IMR-90 (cell line): Measurements from ENCODE around the gene RALGAPB. TPM values are rescaled to one million over a fixed set of nuclear protein-coding genes. Genes with fewer than 3 reads are reported as not detected.

Source experiments
- ATAC-seq: fragments of 200-7000 bp; cut with Tn5 transposase; 2 replicates; pipeline ENCODE4 v1.9.1; 2020; ENCODE audit warnings: low read depth, mild to moderate bottlenecking, moderate library complexity
- BruUV-seq: library from RNA; stranded (reverse); fragments of 400-500 nt; replicated peaks from 2 replicates; lab custom pipeline; 2021; lab: Mats Ljungman, UMichigan
- CTCF ChIA-PET: fragments of 300-600 bp; formaldehyde crosslinking; extraction: SDS; loops from one replicate; lab custom pipeline; 2021; ENCODE audit warnings: antibody characterized with exemption; lab: Yijun Ruan, JAX
- POLR2A ChIA-PET: fragments of 300-600 bp; sonication (Branson Sonifier 250); formaldehyde crosslinking; loops from one replicate; lab custom pipeline; 2022; ENCODE audit warnings: antibody characterized with exemption; ENCODE audit not compliant: unreplicated experiment; lab: Charles Lee
- DNase-seq: peaks from one replicate; pipeline ENCODE4 v3.0.0; 2013
- H2AFZ ChIP-seq: replicated peaks from 2 replicates; pipeline ENCODE3; 2013; ENCODE audit warnings: low read length, mild to moderate bottlenecking; ENCODE audit not compliant: poor library complexity
- H2AK5ac ChIP-seq: 2 replicates; pipeline ENCODE4 v1.6.1; 2013; ENCODE audit warnings: low read depth, low read length, inconsistent platforms
- H2AK9ac ChIP-seq: replicated peaks from 2 replicates; pipeline ENCODE3; 2013; ENCODE audit warnings: mild to moderate bottlenecking, low read depth, low read length, moderate library complexity; ENCODE audit not compliant: poor library complexity
- H2BK120ac ChIP-seq: 2 replicates; pipeline ENCODE4 v1.6.1; 2013; ENCODE audit warnings: low read depth, low read length, inconsistent platforms
- H2BK15ac ChIP-seq: 3 replicates; pipeline ENCODE4 v1.6.1; 2013; ENCODE audit warnings: low read depth, low read length, inconsistent platforms
- H2BK20ac ChIP-seq: 2 replicates; pipeline ENCODE4 v1.6.1; 2013; ENCODE audit warnings: low read depth, mild to moderate bottlenecking, inconsistent platforms, low read length, moderate library complexity
- H2BK5ac ChIP-seq: 2 replicates; pipeline ENCODE4 v1.6.1; 2013; ENCODE audit warnings: mild to moderate bottlenecking, low read depth, low read length, inconsistent platforms; ENCODE audit not compliant: poor library complexity, severe bottlenecking
- H3K14ac ChIP-seq: replicated peaks from 2 replicates; pipeline ENCODE4 v1.6.1; 2013; ENCODE audit warnings: low read depth, low read length, inconsistent platforms
- H3K18ac ChIP-seq: 2 replicates; pipeline ENCODE4 v1.6.1; 2013; ENCODE audit warnings: low read depth, low read length, control low read depth
- H3K23ac ChIP-seq: 2 replicates; pipeline ENCODE4 v1.6.1; 2013; ENCODE audit warnings: low read depth, low read length, inconsistent platforms
- H3K27ac ChIP-seq: 2 replicates; pipeline ENCODE4 v1.5.1; 2013; ENCODE audit warnings: mild to moderate bottlenecking, control low read depth, low read length; ENCODE audit not compliant: insufficient read depth
- H3K27me3 ChIP-seq: 2 replicates; pipeline ENCODE4 v1.6.1; 2013; ENCODE audit warnings: low read length; ENCODE audit not compliant: control insufficient read depth, insufficient read depth
- H3K36me3 ChIP-seq: 2 replicates; pipeline ENCODE4 v1.6.1; 2013; ENCODE audit warnings: low read length, mixed read lengths; ENCODE audit not compliant: control insufficient read depth, insufficient read depth
- H3K4ac ChIP-seq: 2 replicates; pipeline ENCODE4 v1.6.1; 2013; ENCODE audit warnings: low read depth, low read length, inconsistent platforms
- H3K4me1 ChIP-seq: 2 replicates; pipeline ENCODE4 v1.6.1; 2013; ENCODE audit warnings: low read length, mixed read lengths; ENCODE audit not compliant: control insufficient read depth, insufficient read depth
- H3K4me2 ChIP-seq: 2 replicates; pipeline ENCODE4 v1.6.1; 2013; ENCODE audit warnings: low read depth, mild to moderate bottlenecking, control low read depth, low read length, moderate library complexity
- H3K4me3 ChIP-seq: 2 replicates; pipeline ENCODE4 v1.5.1; 2013; ENCODE audit warnings: low read depth, mild to moderate bottlenecking, control low read depth, low read length, moderate library complexity; ENCODE audit not compliant: insufficient read depth
- H3K56ac ChIP-seq: 2 replicates; pipeline ENCODE4 v1.6.1; 2013; ENCODE audit warnings: low read length, inconsistent platforms; ENCODE audit not compliant: insufficient read depth; ENCODE audit errors: extremely low read depth
- H3K79me1 ChIP-seq, 2 experiments: 2 replicates each; pipeline ENCODE4 v1.6.1; 2013; ENCODE audit warnings: low read length in 2 of 2, inconsistent platforms in 1 of 2, low read depth in 1 of 2
- H3K9ac ChIP-seq: 2 replicates; pipeline ENCODE4 v1.6.1; 2013; ENCODE audit warnings: low read depth, low read length, control low read depth
- H3K9me1 ChIP-seq: 2 replicates; pipeline ENCODE4 v1.6.1; 2013; ENCODE audit warnings: low read length, inconsistent platforms; ENCODE audit not compliant: insufficient read depth
- H3K9me3 ChIP-seq: 2 replicates; pipeline ENCODE4 v1.6.1; 2013; ENCODE audit warnings: low read length; ENCODE audit not compliant: control insufficient read depth, insufficient read depth
- H4K20me1 ChIP-seq: 2 replicates; pipeline ENCODE4 v1.6.1; 2013; ENCODE audit warnings: low read length, inconsistent platforms; ENCODE audit not compliant: insufficient read depth
- H4K5ac ChIP-seq: 2 replicates; pipeline ENCODE4 v1.6.1; 2013; ENCODE audit warnings: mild to moderate bottlenecking, low read depth, low read length, control low read depth
- H4K8ac ChIP-seq, 2 experiments: 2 replicates each; pipeline ENCODE4 v1.6.1; 2013; ENCODE audit warnings: low read depth in 2 of 2, low read length in 2 of 2, control low read depth in 1 of 2, inconsistent platforms in 1 of 2
- H4K91ac ChIP-seq: 2 replicates; pipeline ENCODE4 v1.6.1; 2013; ENCODE audit warnings: low read depth, low read length, inconsistent platforms; ENCODE audit not compliant: insufficient read depth
- BHLHE40 ChIP-seq: fragments of 150-350 bp; IDR thresholded peaks from 2 replicates; pipeline ENCODE4 v1.6.1; 2016; ENCODE audit warnings: mild to moderate bottlenecking, low read depth, low read length
- CEBPB ChIP-seq: IDR thresholded peaks from 2 replicates; pipeline ENCODE4 v1.6.1; 2012; ENCODE audit warnings: low read depth, low read length, improper control_type of control experiment
- CHD1 ChIP-seq: IDR thresholded peaks from 2 replicates; pipeline ENCODE4 v1.6.1; 2012; ENCODE audit warnings: low read depth, low read length, improper control_type of control experiment
- FOS ChIP-seq: fragments of 150-350 bp; IDR thresholded peaks from 2 replicates; pipeline ENCODE4 v1.6.1; 2016; ENCODE audit warnings: low read depth, low read length
- MAZ ChIP-seq: IDR thresholded peaks from 2 replicates; pipeline ENCODE4 v1.6.1; 2012; ENCODE audit warnings: low read depth, mild to moderate bottlenecking, low read length, improper control_type of control experiment, moderate library complexity, borderline replicate concordance
- MXI1 ChIP-seq: IDR thresholded peaks from 2 replicates; pipeline ENCODE4 v1.6.1; 2012; ENCODE audit warnings: low read depth, mild to moderate bottlenecking, low read length, moderate library complexity, borderline replicate concordance
- NFE2L2 ChIP-seq: fragments of 150-350 bp; IDR thresholded peaks from 2 replicates; pipeline ENCODE4 v1.6.1; 2016; ENCODE audit warnings: low read depth, mild to moderate bottlenecking, low read length
- POLR2A ChIP-seq: IDR thresholded peaks from 2 replicates; pipeline ENCODE4 v1.6.1; 2012; ENCODE audit warnings: mild to moderate bottlenecking, low read depth, low read length
- RAD21 ChIP-seq: IDR thresholded peaks from 2 replicates; pipeline ENCODE4 v1.6.1; 2012; ENCODE audit warnings: low read length, improper control_type of control experiment
- RCOR1 ChIP-seq: IDR thresholded peaks from 2 replicates; pipeline ENCODE4 v1.6.1; 2012; ENCODE audit warnings: mild to moderate bottlenecking, low read length, improper control_type of control experiment; ENCODE audit not compliant: insufficient replicate concordance
- RFX5 ChIP-seq: IDR thresholded peaks from 2 replicates; pipeline ENCODE4 v1.8.0; 2012; ENCODE audit warnings: low read depth, mild to moderate bottlenecking, low read length, moderate library complexity
- SMC3 ChIP-seq: fragments of 150-350 bp; IDR thresholded peaks from 2 replicates; pipeline ENCODE4 v1.6.1; 2016; ENCODE audit warnings: low read depth, mild to moderate bottlenecking, antibody characterized with exemption, low read length, moderate library complexity
- USF2 ChIP-seq: fragments of 150-350 bp; IDR thresholded peaks from 2 replicates; pipeline ENCODE4 v1.6.1; 2017; ENCODE audit warnings: mild to moderate bottlenecking, antibody characterized with exemption, low read length, low read depth
- WGBS, 2 experiments: methylation state at CpG; one replicate each; pipeline versions ENCODE4 v1.1.5 to v1.1.7; 2013; ENCODE audit warnings: missing lambda C conversion rate in 2 of 2; ENCODE audit not compliant: insufficient read length in 1 of 2; ENCODE audit errors: extremely low coverage in 2 of 2; 5-methylcytosine and 5-hydroxymethylcytosine counted together
- dilution Hi-C: fragments of 300-500 bp; cut with HindIII; formaldehyde crosslinking; loops from one replicate; pipeline ENCODE4 v1.14.3; 2018; ENCODE audit warnings: low sequenced_read_pairs; ENCODE audit not compliant: unreplicated experiment
- in situ Hi-C: fragments of 300-500 bp; cut with MboI; formaldehyde crosslinking; loops from 3 replicates; pipeline ENCODE4 v1.14.3; 2019; ENCODE audit warnings: low sequenced_read_pairs, inconsistent platforms, mixed read lengths
- intact Hi-C: fragments of 100-400 bp; cut with micrococcal nuclease; formaldehyde crosslinking; loops from 2 replicates; pipeline ENCODE4 v1.10.0; 2022
- polyA plus RNA-seq, 3 experiments: library from polyadenylated mRNA; depleted of rRNA; stranded (reverse); fragments of >200 nt; gene quantifications; 2 replicates each; pipeline ENCODE4 v1.2.3, GENCODE V29; 2012; ENCODE audit warnings: low replicate concordance in 1 of 3
- total RNA-seq: library from RNA; depleted of rRNA; stranded (reverse); fragments of >200 nt; gene quantifications from 2 replicates; pipeline ENCODE4 v1.2.3, GENCODE V29; 2012
- TF ChIP-seq, protein P1 (sequence below): conservative IDR thresholded peaks from 2 replicates; pipeline ENCODE4 v1.5.1; 2012; ENCODE audit warnings: mild to moderate bottlenecking, low read depth, low read length, improper control_type of control experiment
- TF ChIP-seq, protein P2 (sequence below): fragments of 150-350 bp; IDR thresholded peaks from 2 replicates; pipeline ENCODE4 v1.6.1; 2016; ENCODE audit warnings: low read depth, mild to moderate bottlenecking, low read length, moderate library complexity, borderline replicate concordance

RALGAPB gene
- total and polyA plus RNA-seq, 2 of the 4 experiments (the other 2 are of a cell fraction) = 12.7 to 30.3 TPM

DNA sequence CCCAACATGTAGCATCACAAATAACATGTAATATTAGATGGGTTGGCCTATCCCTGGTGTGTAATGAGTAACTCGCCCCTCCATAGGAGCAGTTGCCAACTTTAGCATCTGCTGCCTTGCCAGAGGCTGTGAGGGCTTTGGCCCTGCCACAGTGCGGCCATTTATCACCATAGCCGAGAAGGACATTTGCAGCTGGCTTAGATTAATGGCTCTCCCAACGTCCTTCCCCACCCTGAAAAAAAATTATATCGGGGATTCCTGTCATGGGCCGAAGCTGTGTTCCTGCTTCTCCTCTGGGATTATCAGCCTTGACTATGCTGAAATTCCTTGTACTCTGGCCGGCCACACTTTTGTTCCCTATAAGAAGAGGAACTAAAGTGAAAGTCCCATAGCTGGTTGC, 100.8 kb downstream of the RALGAPB start:
- WGBS, 2 experiments = 56% methylated on average over 3 of the region's 7 CpGs; no CpG with 5 or more reads in 1 of the 2 experiments
- H2AK9ac ChIP-seq = no peak overlapping the region
- ATAC-seq (no peak), DNase-seq (no peak)
- POLR2A ChIA-PET = no interaction called here
- H3K27ac ChIP-seq = no peak overlapping the region
- H3K4me1 ChIP-seq = no peaks in the 10 kb centered on the region
- CTCF ChIA-PET = no interaction called here
- TF ChIP-seq RFX5 (no peak), RAD21 (no peak), MAZ (no peak), CHD1 (no peak), BHLHE40 (no peak), USF2 (no peak), FOS (no peak), CEBPB (no peak), POLR2A (no peak), SMC3 (no peak), NFE2L2 (no peak), RCOR1 (no peak), MXI1 (no peak)
- TF ChIP-seq, protein P1, sequence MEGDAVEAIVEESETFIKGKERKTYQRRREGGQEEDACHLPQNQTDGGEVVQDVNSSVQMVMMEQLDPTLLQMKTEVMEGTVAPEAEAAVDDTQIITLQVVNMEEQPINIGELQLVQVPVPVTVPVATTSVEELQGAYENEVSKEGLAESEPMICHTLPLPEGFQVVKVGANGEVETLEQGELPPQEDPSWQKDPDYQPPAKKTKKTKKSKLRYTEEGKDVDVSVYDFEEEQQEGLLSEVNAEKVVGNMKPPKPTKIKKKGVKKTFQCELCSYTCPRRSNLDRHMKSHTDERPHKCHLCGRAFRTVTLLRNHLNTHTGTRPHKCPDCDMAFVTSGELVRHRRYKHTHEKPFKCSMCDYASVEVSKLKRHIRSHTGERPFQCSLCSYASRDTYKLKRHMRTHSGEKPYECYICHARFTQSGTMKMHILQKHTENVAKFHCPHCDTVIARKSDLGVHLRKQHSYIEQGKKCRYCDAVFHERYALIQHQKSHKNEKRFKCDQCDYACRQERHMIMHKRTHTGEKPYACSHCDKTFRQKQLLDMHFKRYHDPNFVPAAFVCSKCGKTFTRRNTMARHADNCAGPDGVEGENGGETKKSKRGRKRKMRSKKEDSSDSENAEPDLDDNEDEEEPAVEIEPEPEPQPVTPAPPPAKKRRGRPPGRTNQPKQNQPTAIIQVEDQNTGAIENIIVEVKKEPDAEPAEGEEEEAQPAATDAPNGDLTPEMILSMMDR = no peak
- TF ChIP-seq, protein P2, sequence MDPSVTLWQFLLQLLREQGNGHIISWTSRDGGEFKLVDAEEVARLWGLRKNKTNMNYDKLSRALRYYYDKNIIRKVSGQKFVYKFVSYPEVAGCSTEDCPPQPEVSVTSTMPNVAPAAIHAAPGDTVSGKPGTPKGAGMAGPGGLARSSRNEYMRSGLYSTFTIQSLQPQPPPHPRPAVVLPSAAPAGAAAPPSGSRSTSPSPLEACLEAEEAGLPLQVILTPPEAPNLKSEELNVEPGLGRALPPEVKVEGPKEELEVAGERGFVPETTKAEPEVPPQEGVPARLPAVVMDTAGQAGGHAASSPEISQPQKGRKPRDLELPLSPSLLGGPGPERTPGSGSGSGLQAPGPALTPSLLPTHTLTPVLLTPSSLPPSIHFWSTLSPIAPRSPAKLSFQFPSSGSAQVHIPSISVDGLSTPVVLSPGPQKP = no peak
- no peak overlapping the region for H4K5ac ChIP-seq
- no peak overlapping the region for H3K56ac ChIP-seq
- H2BK120ac ChIP-seq = no peak overlapping the region
- H3K4me3 ChIP-seq = no peak overlapping the region
- H3K14ac ChIP-seq = no peak overlapping the region
- no peak overlapping the region for H2BK20ac ChIP-seq
- H4K8ac ChIP-seq = no peak overlapping the region
- intact Hi-C loops = no loop called here
- no peaks in the 10 kb centered on the region for H3K9me3 ChIP-seq
- no peak overlapping the region for H3K18ac ChIP-seq
- H3K9ac ChIP-seq = no peak overlapping the region
- in situ Hi-C loops = no loop called here
- H2BK15ac ChIP-seq = no peak overlapping the region
- H3K4me2 ChIP-seq = no peak overlapping the region
- H3K27me3 ChIP-seq = no peaks in the 10 kb centered on the region
- no peaks in the 10 kb centered on the region for H4K20me1 ChIP-seq
- H2AK5ac ChIP-seq = no peak overlapping the region
- H2AFZ ChIP-seq = no peak overlapping the region
- H4K91ac ChIP-seq = no peak overlapping the region
- H3K9me1 ChIP-seq = 0 out of 2 replicates have a peak, but pooled peaks cover 2% of the 10 kb centered on the region
- H3K4ac ChIP-seq = no peak overlapping the region
- peaks cover 23% of the 10 kb centered on the region for H3K36me3 ChIP-seq
- no TSS peak for BruUV-seq
- H3K79me1 ChIP-seq = no peaks in the 10 kb centered on the region
- H3K23ac ChIP-seq = no peak overlapping the region
- H2BK5ac ChIP-seq = no peak overlapping the region
- dilution Hi-C loops = no loop called here
